Measurements from ENCODE around the gene AUTS2.

GRCh38 chr7:70498232-70498992 is 900.1 kb downstream of the AUTS2 start:
- TF ChIP-seq CTCF (IDR thresholded peaks at IDR 0.05) (no peak), POLR2A (IDR thresholded peaks at IDR 0.05) (no peak), POLR2AphosphoS5 (IDR thresholded peaks at IDR 0.05) (no peak)
